HG03159 (cell line): Measurements from ENCODE around the gene OCEL1.
"Not testable (repeated sequence)": the region's sequence is repeated elsewhere in the genome, so short reads cannot be mapped to it uniquely, and the experiment has no call there.

ENCODE experiments used
- ATAC-seq: cut with Tn5 transposase; IDR thresholded peaks from one replicate; pipeline ENCODE4 v1.9.1; 2021; ENCODE audit warnings: mild to moderate bottlenecking, moderate library complexity; ENCODE audit not compliant: unreplicated experiment

OCEL1 gene, protein sequence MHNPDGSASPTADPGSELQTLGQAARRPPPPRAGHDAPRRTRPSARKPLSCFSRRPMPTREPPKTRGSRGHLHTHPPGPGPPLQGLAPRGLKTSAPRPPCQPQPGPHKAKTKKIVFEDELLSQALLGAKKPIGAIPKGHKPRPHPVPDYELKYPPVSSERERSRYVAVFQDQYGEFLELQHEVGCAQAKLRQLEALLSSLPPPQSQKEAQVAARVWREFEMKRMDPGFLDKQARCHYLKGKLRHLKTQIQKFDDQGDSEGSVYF

DNA sequence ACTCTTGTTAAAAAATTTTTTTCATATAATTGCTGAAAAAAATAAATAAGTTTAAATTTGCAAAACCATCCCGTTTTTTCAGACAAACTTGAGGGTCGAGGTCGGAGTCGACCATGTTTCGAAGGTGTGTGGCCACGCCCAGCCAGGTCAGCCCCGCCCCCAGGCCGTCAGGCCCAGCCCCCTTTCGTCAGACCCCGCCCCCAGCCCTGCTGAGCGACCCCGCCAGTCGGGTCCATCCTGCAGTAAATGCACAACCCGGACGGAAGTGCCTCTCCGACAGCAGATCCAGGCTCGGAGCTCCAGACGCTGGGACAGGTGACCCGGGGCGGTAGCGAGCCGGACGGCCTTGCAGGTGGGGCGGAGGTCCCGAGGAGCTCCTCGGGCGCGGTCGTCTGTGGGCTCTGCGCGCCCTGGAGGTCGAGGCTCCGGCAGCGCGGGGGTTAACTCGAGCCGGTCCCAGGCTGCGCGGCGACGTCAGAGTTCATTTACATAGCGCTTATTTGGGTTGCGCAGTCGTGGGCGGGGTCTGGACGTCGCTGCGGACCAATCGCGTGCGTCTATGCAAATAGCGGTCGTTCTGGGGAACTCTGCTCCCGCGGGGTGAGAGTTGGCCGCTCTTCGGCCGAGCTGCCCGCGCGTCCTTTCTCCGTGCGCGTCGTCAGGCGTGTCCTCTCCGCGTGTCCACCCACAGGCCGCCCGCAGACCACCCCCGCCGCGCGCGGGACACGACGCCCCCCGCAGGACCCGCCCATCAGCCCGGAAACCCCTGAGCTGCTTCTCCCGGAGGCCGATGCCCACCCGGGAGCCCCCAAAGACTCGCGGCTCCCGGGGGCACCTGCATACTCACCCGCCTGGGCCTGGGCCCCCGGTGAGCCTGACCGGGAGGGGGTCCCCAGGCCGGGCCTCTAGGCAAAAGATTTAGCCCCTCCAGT lies at the start of gene OCEL1:
TSS of gene OCEL1 (plus strand) at position 225 of the 932 bp plus-strand sequence. CDS start at position 247, 22 bp downstream.
- peak; percentile 85 for ATAC-seq

DNA sequence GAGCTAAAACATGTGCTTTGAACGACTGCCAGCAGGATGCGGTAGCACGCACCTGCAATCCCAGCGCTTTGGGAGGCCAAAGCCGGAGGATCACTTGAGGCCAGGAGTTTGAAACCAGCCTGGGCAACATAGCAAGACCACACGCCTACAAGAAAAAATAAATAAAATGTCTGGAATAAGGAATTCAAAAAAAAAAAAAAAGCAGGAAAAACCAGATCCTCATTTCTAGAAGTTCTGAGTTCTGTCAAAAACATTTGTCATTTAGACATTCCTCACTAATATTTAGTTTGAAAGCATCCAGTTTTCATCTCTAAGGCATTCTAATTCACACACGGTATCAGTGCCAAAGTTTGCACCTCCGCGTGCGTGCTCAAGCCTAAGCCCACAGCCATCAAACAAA lies 47.7 kb upstream of the OCEL1 start:
- no peak for ATAC-seq

GRCh38 chr19:17180997-17181702 lies 44.9 kb upstream of the OCEL1 start:
- ATAC-seq, result no peak

- no peak for ATAC-seq
Observed at GRCh38 chr19:17183271-17183761, 42.7 kb upstream of the OCEL1 start.

DNA sequence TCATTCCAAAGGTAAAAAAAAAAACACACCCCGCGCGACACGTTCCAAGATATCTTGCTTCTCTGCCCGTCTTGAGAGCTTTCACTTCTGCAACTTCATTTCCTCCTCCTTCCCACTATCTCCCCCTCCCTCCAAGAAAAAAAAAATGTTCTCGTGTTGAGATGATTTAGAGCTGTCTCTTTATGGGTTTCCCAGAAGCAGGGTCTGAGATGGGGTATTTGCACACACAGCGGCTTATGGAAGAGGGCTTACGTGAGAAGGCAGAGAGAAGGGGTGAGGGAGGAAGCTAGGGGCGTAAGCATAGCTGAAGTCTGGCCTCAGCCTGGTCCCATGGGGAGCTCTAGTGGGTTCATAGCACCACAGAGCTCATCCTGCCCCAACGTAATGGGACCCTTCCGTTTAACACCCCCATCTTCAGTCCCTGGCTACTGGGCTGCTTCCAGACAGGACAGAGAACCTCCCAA lies 42.1 kb upstream of the OCEL1 start:
- ATAC-seq, result no peak

- no peak for ATAC-seq
Observed at GRCh38 chr19:17184371-17184841, 41.6 kb upstream of the OCEL1 start.

DNA sequence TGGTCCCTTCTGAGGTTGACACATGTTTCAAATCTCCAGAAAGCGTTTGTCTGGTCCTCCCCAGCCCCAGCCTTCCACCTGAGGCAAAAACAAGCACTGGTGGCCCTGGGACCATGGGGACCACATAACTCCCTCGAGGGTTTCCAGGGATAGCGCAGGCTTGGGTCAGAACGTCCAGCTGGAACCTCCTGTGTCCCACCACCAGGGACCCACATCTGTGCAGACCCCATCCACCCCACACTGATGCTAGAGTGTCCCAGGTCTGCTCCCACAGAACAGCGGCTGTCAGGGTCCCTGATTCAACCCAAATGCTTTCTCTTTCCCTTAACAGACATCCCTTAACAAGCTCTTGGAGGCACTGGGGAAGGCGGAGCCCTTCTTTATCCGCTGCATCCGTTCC lies 40.4 kb upstream of the OCEL1 start:
- no peak for ATAC-seq

DNA sequence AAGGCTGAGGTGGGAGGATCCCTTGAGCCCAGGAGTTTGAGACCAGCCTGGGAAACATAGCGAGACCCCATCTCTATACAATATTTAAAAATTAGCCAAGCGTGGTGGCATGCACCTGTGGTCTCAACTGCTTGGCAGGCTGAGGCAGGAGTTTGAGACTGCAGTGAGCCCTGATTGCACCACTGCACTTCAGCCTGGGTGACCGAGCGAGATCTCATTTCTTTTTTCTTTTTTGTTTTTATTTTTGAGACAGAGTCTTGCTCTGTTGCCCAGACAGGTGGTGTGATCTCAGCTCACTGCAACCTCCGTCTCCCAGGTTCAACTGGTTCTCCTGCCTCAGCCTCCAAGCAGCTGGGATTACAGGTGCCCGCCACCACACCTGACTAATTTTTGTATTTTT lies 34.3 kb upstream of the OCEL1 start:
- not testable (repeated sequence) for ATAC-seq

- no peak for ATAC-seq
Observed at GRCh38 chr19:17192751-17193150, 33.3 kb upstream of the OCEL1 start.

DNA sequence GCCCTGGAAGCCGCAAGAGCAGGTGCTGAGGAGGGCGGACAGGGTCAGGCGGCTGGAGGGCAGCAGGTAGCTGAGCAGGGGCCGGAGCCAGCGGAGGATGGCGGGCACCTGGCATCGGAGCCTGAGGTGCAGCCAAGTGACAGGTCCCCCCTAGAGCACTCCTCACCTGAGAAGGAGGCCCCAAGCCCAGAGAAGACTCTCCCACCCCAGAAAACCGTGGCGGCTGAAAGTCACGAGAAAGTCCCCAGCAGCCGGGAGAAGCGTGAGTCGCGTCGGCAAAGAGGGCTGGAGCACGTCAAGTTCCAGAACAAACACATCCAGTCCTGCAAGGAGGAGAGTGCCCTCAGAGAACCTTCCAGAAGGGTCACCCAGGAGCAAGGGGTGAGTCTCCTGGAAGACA lies 31.4 kb upstream of the OCEL1 start:
- no peak for ATAC-seq

DNA sequence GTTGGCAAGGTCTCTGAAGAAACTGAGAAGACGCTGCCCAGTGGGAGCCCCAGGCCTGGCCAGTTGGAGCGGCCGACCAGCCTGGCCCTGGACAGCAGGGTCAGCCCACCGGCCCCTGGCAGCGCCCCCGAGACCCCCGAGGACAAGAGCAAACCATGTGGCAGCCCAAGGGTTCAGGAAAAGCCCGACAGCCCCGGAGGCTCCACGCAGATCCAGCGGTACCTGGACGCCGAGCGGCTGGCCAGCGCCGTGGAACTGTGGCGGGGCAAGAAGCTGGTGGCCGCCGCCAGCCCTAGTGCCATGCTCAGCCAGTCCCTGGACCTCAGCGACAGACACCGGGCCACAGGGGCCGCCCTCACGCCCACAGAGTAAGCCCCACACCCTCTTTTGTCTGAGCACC lies 30.9 kb upstream of the OCEL1 start:
- no peak for ATAC-seq

GRCh38 chr19:17196610-17197009 lies 29.4 kb upstream of the OCEL1 start:
- ATAC-seq, result no peak

DNA sequence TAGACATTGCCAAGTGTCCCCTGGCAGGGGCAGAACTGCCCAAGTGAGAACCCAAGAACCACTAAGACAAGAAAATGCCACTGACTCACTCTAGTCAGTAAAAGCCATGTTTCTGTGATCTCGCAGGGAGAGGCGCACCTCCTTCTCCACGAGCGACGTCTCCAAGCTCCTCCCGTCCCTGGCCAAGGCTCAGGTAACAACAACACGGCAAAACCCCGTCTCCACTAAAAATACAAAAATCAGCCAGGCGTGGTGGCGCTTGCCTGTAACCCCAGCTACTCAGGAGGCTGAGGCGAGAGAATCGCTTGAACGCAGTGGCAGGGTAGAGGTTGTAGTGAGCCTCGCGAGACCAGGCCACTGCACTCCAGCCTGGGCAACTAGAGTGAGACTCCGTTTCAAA lies 28.4 kb upstream of the OCEL1 start:
- ATAC-seq, result no peak

- no peak for ATAC-seq
Observed at GRCh38 chr19:17200408-17201079, 25.5 kb upstream of the OCEL1 start.

DNA sequence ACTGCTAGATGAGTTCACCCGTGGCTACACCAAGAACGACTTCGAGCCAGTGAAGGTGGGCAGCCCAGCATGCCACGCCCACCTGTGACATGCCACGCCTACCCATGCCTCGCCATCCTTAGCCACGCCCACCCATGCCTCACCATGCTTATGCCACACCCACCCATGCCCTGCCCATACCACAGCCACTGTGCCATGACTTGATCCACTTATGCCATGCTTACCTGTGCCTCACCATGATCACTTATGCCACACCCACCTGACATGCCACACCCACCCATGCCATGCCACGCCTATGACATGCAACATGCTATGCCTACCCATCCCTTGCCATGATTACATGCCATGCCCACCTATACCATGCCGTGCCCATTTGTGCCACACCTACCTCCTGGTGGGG lies 23.8 kb upstream of the OCEL1 start:
- no peak for ATAC-seq

- no peak for ATAC-seq
Observed at GRCh38 chr19:17202713-17203112, 23.3 kb upstream of the OCEL1 start.

DNA sequence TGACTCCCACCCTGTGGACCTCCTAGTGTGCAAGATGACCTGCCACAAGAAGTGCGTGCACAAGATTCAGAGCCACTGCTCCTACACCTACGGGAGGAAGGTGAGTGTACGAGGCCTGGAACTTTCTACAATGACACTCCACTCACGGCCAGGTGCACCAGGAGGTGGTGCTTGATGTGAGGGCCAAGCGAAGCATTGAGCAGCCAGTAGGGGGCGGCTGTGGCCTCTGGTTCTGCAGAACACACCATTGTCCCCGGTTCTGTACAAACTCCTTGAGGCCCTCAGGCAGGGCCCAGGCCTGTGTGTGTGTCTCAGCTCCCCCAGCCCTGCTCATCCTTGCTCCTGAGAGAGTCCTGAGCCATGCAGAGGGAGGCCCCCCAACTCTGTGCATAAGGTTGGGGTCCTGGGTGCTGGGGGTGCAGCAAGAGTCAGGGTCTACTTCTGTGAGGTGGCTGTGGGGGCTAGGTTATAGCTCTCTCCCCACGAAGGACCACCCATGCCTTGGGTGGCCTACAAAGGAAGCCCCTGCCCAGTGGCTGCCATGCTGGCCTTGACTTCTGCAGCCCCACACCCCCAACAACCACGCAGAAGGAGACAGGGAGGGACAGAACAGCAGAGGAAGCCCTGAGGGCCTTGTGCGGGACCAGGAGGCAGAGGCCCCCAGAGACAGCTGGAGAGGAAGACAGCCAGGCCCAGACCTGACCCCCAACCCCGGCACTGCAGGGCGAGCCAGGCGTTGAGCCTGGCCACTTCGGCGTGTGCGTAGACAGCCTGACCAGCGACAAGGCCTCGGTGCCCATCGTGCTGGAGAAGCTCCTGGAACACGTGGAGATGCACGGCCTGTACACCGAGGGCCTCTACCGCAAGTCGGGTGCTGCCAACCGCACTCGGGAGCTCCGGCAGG lies 20.5 kb upstream of the OCEL1 start:
- ATAC-seq, result no peak

- no peak for ATAC-seq
Observed at GRCh38 chr19:17206736-17207581, 19.1 kb upstream of the OCEL1 start.
